H9 (cell line): ENCODE measurements around the gene DPEP2. TPM values are rescaled to one million over a fixed set of nuclear protein-coding genes. Genes with fewer than 3 reads are reported as not detected.
"Not testable (repeated sequence)": the region's sequence is repeated elsewhere in the genome, so short reads cannot be mapped to it uniquely, and the experiment has no call there.

Experiments
- DNase-seq: peaks from one replicate; pipeline ENCODE4 v3.0.0-alpha.2; 2017
- H2AFZ ChIP-seq: one replicate; pipeline ENCODE4 v1.6.1; 2013; ENCODE audit warnings: mild to moderate bottlenecking, low read length, control low read depth, moderate library complexity
- H2AK5ac ChIP-seq: 2 replicates; pipeline ENCODE4 v1.6.1; 2013; ENCODE audit warnings: low read length, control low read depth, mixed read lengths; ENCODE audit not compliant: insufficient read length
- H2BK120ac ChIP-seq: one replicate; pipeline ENCODE4 v1.6.1; 2013; ENCODE audit warnings: low read depth, mild to moderate bottlenecking, low read length, control low read depth, inconsistent platforms; ENCODE audit not compliant: poor library complexity, severe bottlenecking
- H2BK12ac ChIP-seq: 2 replicates; pipeline ENCODE4 v1.6.1; 2013; ENCODE audit warnings: low read length, control low read depth, mixed read lengths, low read depth; ENCODE audit not compliant: insufficient read length
- H2BK15ac ChIP-seq: 2 replicates; pipeline ENCODE4 v1.6.1; 2013; ENCODE audit warnings: low read depth, low read length, control low read depth
- H2BK20ac ChIP-seq: one replicate; pipeline ENCODE4 v1.6.1; 2013; ENCODE audit warnings: low read depth, mild to moderate bottlenecking, low read length, control low read depth, inconsistent platforms; ENCODE audit not compliant: poor library complexity, severe bottlenecking
- H2BK5ac ChIP-seq: 2 replicates; pipeline ENCODE4 v1.6.1; 2013; ENCODE audit warnings: low read length, control low read depth, mixed read lengths; ENCODE audit not compliant: insufficient read length
- H3K14ac ChIP-seq: 2 replicates; pipeline ENCODE4 v1.6.1; 2013; ENCODE audit warnings: low read length, control low read depth; ENCODE audit not compliant: insufficient read depth
- H3K18ac ChIP-seq: 2 replicates; pipeline ENCODE4 v1.6.1; 2013; ENCODE audit warnings: low read depth, mild to moderate bottlenecking, mixed read lengths, low read length, control low read depth; ENCODE audit not compliant: insufficient read length
- H3K23ac ChIP-seq: 2 replicates; pipeline ENCODE4 v1.6.1; 2013; ENCODE audit warnings: low read length, control low read depth, mixed read lengths, low read depth; ENCODE audit not compliant: insufficient read length
- H3K23me2 ChIP-seq: 2 replicates; pipeline ENCODE4 v1.6.1; 2013; ENCODE audit warnings: low read depth, mild to moderate bottlenecking, mixed read lengths, low read length, control low read depth; ENCODE audit not compliant: insufficient read length, poor library complexity, severe bottlenecking
- H3K27ac ChIP-seq: 2 replicates; pipeline ENCODE4 v1.5.1; 2013; ENCODE audit warnings: low read length, control low read depth, mixed read lengths, low read depth; ENCODE audit not compliant: insufficient read length
- H3K27me3 ChIP-seq: 2 replicates; pipeline ENCODE4 v1.6.1; 2013; ENCODE audit warnings: low read length, control low read depth, inconsistent platforms; ENCODE audit not compliant: insufficient read depth
- H3K4ac ChIP-seq: 2 replicates; pipeline ENCODE4 v1.6.1; 2013; ENCODE audit warnings: low read depth, mild to moderate bottlenecking, control low read depth, inconsistent platforms, low read length, moderate library complexity
- H3K4me1 ChIP-seq: 2 replicates; pipeline ENCODE4 v1.6.1; 2013; ENCODE audit warnings: low read length, control low read depth, inconsistent platforms; ENCODE audit not compliant: insufficient read depth
- H3K4me2 ChIP-seq: 2 replicates; pipeline ENCODE4 v1.6.1; 2013; ENCODE audit warnings: low read length, control low read depth, mixed read lengths; ENCODE audit not compliant: insufficient read length, insufficient read depth
- H3K56ac ChIP-seq: 2 replicates; pipeline ENCODE4 v1.6.1; 2013; ENCODE audit warnings: low read depth, mild to moderate bottlenecking, mixed read lengths, low read length, control low read depth; ENCODE audit not compliant: insufficient read length
- H3K79me1 ChIP-seq: 2 replicates; pipeline ENCODE4 v1.6.1; 2013; ENCODE audit warnings: low read depth, mild to moderate bottlenecking, moderate library complexity, low read length, control low read depth, inconsistent platforms; ENCODE audit not compliant: insufficient read depth, poor library complexity, severe bottlenecking
- H3K79me2 ChIP-seq: 2 replicates; pipeline ENCODE4 v1.6.1; 2013; ENCODE audit warnings: low read length, control low read depth, inconsistent platforms; ENCODE audit not compliant: insufficient read depth
- H3K9ac ChIP-seq: 2 replicates; pipeline ENCODE4 v1.6.1; 2013; ENCODE audit warnings: low read length, control low read depth, mixed read lengths; ENCODE audit not compliant: insufficient read length; ENCODE audit errors: extremely low read depth
- H3K9me3 ChIP-seq: one replicate; pipeline ENCODE4 v1.6.1; 2013; ENCODE audit warnings: low read depth, low read length, inconsistent platforms; ENCODE audit not compliant: control insufficient read depth
- H3T11ph ChIP-seq: one replicate; pipeline ENCODE4 v1.6.1; 2013; ENCODE audit warnings: mild to moderate bottlenecking, low read length, control low read depth, inconsistent platforms
- H4K20me1 ChIP-seq: one replicate; pipeline ENCODE4 v1.6.1; 2013; ENCODE audit not compliant: control insufficient read depth, insufficient read length, insufficient read depth
- H4K5ac ChIP-seq: 2 replicates; pipeline ENCODE4 v1.6.1; 2013; ENCODE audit warnings: low read depth, mild to moderate bottlenecking, mixed read lengths, low read length, control low read depth; ENCODE audit not compliant: insufficient read length
- H4K8ac ChIP-seq: replicated peaks from 2 replicates; pipeline ENCODE4 v1.6.1; 2013; ENCODE audit warnings: low read length, control low read depth, mixed read lengths, low read depth; ENCODE audit not compliant: insufficient read length
- H4K91ac ChIP-seq: 2 replicates; pipeline ENCODE4 v1.6.1; 2013; ENCODE audit warnings: low read depth, mild to moderate bottlenecking, moderate library complexity, mixed read lengths, low read length, control low read depth; ENCODE audit not compliant: insufficient read length
- H3K27ac Mint-ChIP-seq, 3 experiments: 2 replicates in 2 of 3; 3 replicates in 1 of 3; pipeline ENCODE4 v1.8.0; 2020 to 2021; ENCODE audit warnings: mixed read lengths in 3 of 3, mild to moderate bottlenecking in 1 of 3, moderate library complexity in 1 of 3
- H3K27me3 Mint-ChIP-seq: 2 replicates; pipeline ENCODE4 v1.8.0; 2021; ENCODE audit warnings: low read depth, mild to moderate bottlenecking, moderate library complexity, mixed read lengths
- H3K36me3 Mint-ChIP-seq, 3 experiments: 2 replicates in 2 of 3; 3 replicates in 1 of 3; pipeline ENCODE4 v1.8.0; 2020 to 2021; ENCODE audit warnings: low read depth in 3 of 3, mixed read lengths in 3 of 3; ENCODE audit not compliant: insufficient read depth in 1 of 3
- H3K4me1 Mint-ChIP-seq, 2 experiments: 2 replicates each; pipeline ENCODE4 v1.8.0; 2020; ENCODE audit warnings: mixed read lengths in 2 of 2
- H3K4me3 Mint-ChIP-seq, 2 experiments: 2 replicates in 1 of 2; 3 replicates in 1 of 2; pipeline ENCODE4 v1.8.0; 2020 to 2021; ENCODE audit warnings: mild to moderate bottlenecking in 2 of 2, mixed read lengths in 2 of 2, moderate library complexity in 1 of 2
- H3K9me3 Mint-ChIP-seq, 2 experiments: 2 replicates in 1 of 2; 3 replicates in 1 of 2; pipeline ENCODE4 v1.8.0; 2020; ENCODE audit warnings: mild to moderate bottlenecking in 2 of 2, mixed read lengths in 2 of 2, moderate library complexity in 1 of 2
- WGBS: extraction: QIAGEN DNeasy Blood & Tissue Kit; methylation state at CpG from one replicate; pipeline ENCODE4 v1.1.7; 2013; ENCODE audit warnings: missing lambda C conversion rate, low lambda C conversion rate, mixed read lengths; ENCODE audit not compliant: insufficient read length; ENCODE audit errors: extremely low coverage; 5-methylcytosine and 5-hydroxymethylcytosine counted together
- total RNA-seq: library from RNA; stranded (reverse); gene quantifications from 2 replicates; pipeline ENCODE4 v1.2.1, GENCODE V29; 2021
- TF ChIP-seq, protein P1 (sequence below): fragments of 200-600 bp; sonication (generic); conservative IDR thresholded peaks from 3 replicates; pipeline ENCODE4 v1.8.0; 2021; ENCODE audit warnings: antibody characterized with exemption, mild to moderate bottlenecking

The DPEP2 gene
- total RNA-seq, 1 experiment from 2014 or later = not detected

DNA sequence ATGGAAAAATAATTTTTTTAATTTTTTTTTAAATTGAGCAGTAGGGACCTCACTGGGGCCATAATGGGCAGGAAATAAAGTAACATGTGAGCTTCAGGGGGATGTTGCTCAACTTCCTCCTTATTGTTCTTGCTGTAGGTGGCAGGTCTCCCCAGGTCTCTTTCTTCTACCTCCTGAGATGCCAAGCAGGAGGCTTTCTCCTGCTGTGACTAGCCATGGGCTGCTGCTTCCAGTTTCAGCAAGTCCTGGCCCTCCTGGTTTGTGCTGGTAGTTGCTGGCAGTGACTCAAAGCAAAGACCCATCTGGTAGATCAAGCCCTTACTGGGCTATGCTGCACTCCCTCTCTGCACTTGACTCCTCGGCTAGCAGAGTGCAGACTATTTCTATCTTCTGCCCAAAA lies 14.2 kb upstream of the DPEP2 start:
- Histone ChIP-seq H4K91ac (no peak overlapping the region), H3K79me1 (no peaks in the 10 kb centered on the region), H3T11ph (no peak overlapping the region), H2BK5ac (no peak overlapping the region), H4K5ac (no peak overlapping the region), H3K9ac (no peak overlapping the region), H3K9me3 (no peaks in the 10 kb centered on the region), H3K18ac (no peak overlapping the region), H2BK20ac (no peak overlapping the region), H2BK120ac (no peak overlapping the region), H2AFZ (no peak overlapping the region), H3K4ac (no peak overlapping the region), H3K79me2 (no peaks in the 10 kb centered on the region), H2BK12ac (no peak overlapping the region), H4K8ac (no peak overlapping the region), H3K4me1 (no peaks in the 10 kb centered on the region), H4K20me1 (no peaks in the 10 kb centered on the region), H3K56ac (no peak overlapping the region), H2BK15ac (no peak overlapping the region), H3K23ac (no peak overlapping the region), H3K23me2 (no peaks in the 10 kb centered on the region), H3K27ac (no peak overlapping the region), H2AK5ac (no peak overlapping the region), H3K14ac (no peak overlapping the region), H3K4me2 (no peak overlapping the region), H3K27me3 (no peaks in the 10 kb centered on the region)
- no peak for DNase-seq
- Mint-ChIP-seq H3K4me3 (no peak overlapping the region), H3K4me1 (peaks cover 6 to 9% of the 10 kb centered on the region in 2 experiments), H3K27me3 (peaks cover 8% of the 10 kb centered on the region), H3K36me3 (no peaks in the 10 kb centered on the region), H3K27ac (peak overlapping the region in 1 of 3 experiments; percentile 55; a peak in 2 of 7 replicates), H3K9me3 (no peaks in the 10 kb centered on the region)
- WGBS = no CpG with 5 or more reads among the region's 1 CpG
- TF ChIP-seq, protein P1, sequence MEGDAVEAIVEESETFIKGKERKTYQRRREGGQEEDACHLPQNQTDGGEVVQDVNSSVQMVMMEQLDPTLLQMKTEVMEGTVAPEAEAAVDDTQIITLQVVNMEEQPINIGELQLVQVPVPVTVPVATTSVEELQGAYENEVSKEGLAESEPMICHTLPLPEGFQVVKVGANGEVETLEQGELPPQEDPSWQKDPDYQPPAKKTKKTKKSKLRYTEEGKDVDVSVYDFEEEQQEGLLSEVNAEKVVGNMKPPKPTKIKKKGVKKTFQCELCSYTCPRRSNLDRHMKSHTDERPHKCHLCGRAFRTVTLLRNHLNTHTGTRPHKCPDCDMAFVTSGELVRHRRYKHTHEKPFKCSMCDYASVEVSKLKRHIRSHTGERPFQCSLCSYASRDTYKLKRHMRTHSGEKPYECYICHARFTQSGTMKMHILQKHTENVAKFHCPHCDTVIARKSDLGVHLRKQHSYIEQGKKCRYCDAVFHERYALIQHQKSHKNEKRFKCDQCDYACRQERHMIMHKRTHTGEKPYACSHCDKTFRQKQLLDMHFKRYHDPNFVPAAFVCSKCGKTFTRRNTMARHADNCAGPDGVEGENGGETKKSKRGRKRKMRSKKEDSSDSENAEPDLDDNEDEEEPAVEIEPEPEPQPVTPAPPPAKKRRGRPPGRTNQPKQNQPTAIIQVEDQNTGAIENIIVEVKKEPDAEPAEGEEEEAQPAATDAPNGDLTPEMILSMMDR = no peak

DNA sequence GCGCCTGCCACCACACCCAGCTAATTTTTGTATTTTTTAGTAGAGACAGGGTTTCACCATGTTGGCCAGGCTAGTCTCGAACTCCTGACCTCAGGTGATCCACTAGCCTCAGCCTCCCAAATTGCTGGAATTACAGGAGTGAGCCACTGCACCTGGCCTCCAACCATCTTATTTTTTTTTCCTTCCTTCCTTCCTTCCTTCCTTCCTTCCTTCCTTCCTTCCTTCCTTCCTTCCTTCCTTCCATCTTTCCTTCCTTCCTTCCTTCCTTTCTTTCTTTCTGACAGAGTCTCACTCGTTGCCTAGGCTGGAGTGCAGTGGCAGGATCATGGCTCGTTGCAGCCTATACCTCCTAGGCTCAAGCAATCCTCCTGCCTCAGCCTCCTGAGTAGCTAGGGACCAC lies 10.6 kb upstream of the DPEP2 start:
- not testable (repeated sequence) for H3K4me2 ChIP-seq, H2AK5ac ChIP-seq, H3K27ac ChIP-seq, H4K20me1 ChIP-seq, H3K36me3 Mint-ChIP-seq, H3K56ac ChIP-seq, H2BK15ac ChIP-seq, H4K5ac ChIP-seq, DNase-seq, H3K23me2 ChIP-seq, H2BK12ac ChIP-seq, H3T11ph ChIP-seq, H2BK20ac ChIP-seq, H2BK5ac ChIP-seq, H3K27me3 ChIP-seq, H3K23ac ChIP-seq, H3K14ac ChIP-seq, H3K79me1 ChIP-seq, H2BK120ac ChIP-seq, H3K9me3 ChIP-seq, H3K9ac ChIP-seq, H3K4ac ChIP-seq, H3K9me3 Mint-ChIP-seq, H3K4me1 ChIP-seq, H3K79me2 ChIP-seq, H4K91ac ChIP-seq, H2AFZ ChIP-seq, H4K8ac ChIP-seq, H3K18ac ChIP-seq
- Mint-ChIP-seq H3K4me1 (peaks cover 14 to 16% of the 10 kb centered on the region in 2 experiments), H3K27me3 (peaks cover 11% of the 10 kb centered on the region), H3K4me3 (peak overlapping the region in 1 of 2 experiments; percentile 40; a peak in 1 of 5 replicates), H3K27ac (peak overlapping the region in 1 of 3 experiments; percentile 52; a peak in 1 of 7 replicates)
- no CpG with 5 or more reads among the region's 4 CpGs for WGBS
